NCI-H524 (cell line): ENCODE measurements around the gene CYTH4.
A peak's percentile ranks its signal among the peaks of the same experiment; 100 is the strongest.

Experiments
- DNase-seq, 2 experiments: peaks; one replicate each; lab custom pipeline; 2025; lab: John Stamatoyannopoulos, UW

Gene CYTH4

GRCh38 chr22:37344735-37345449, 62.6 kb downstream of the CYTH4 start:
- no peak for DNase-seq

GRCh38 chr22:37345863-37346504, 63.7 kb downstream of the CYTH4 start:
- peak; percentile 80 to 87 for DNase-seq

- DNase-seq = no peak
Observed at GRCh38 chr22:37346505-37346895, 64.2 kb downstream of the CYTH4 start.

GRCh38 chr22:37349043-37349814, 66.9 kb downstream of the CYTH4 start:
- DNase-seq = no peak

GRCh38 chr22:37351232-37351631, 68.9 kb downstream of the CYTH4 start:
- DNase-seq = peak in 1 of 2 experiments; percentile 11

GRCh38 chr22:37352481-37352880, 70.2 kb downstream of the CYTH4 start:
- DNase-seq = no peak

- no peak for DNase-seq
Observed at GRCh38 chr22:37353839-37354238, 71.5 kb downstream of the CYTH4 start.

- no peak for DNase-seq
Observed at GRCh38 chr22:37354261-37354660, 72.0 kb downstream of the CYTH4 start.

GRCh38 chr22:37354670-37355069, 72.4 kb downstream of the CYTH4 start:
- no peak for DNase-seq

GRCh38 chr22:37355174-37355573, 72.9 kb downstream of the CYTH4 start:
- DNase-seq = no peak

- no peak for DNase-seq
Observed at GRCh38 chr22:37356922-37357321, 74.6 kb downstream of the CYTH4 start.

GRCh38 chr22:37357446-37358075, 75.3 kb downstream of the CYTH4 start:
- no peak for DNase-seq

- no peak for DNase-seq
Observed at GRCh38 chr22:37358386-37358785, 76.1 kb downstream of the CYTH4 start.

GRCh38 chr22:37358917-37359316, 76.6 kb downstream of the CYTH4 start:
- DNase-seq = no peak

GRCh38 chr22:37362621-37363020, 80.3 kb downstream of the CYTH4 start:
- DNase-seq = peak in 1 of 2 experiments; percentile 28

GRCh38 chr22:37363261-37363992, 81.1 kb downstream of the CYTH4 start:
- DNase-seq = no peak
